Activated CD8-positive, alpha-beta memory T cell treated with anti-CD3 and anti-CD28 coated beads for 48 hours (primary cell): Measurements from ENCODE around the gene MAP3K20.
"Not testable (repeated sequence)": the region's sequence is repeated elsewhere in the genome, so short reads cannot be mapped to it uniquely, and the experiment has no call there.

Experiments used
- DNase-seq, 3 experiments: peaks; one replicate each; pipeline ENCODE4 v3.0.0-alpha.2; 2020; ENCODE audit warnings: low read depth in 2 of 3, low spot score in 2 of 3

Gene MAP3K20

DNA sequence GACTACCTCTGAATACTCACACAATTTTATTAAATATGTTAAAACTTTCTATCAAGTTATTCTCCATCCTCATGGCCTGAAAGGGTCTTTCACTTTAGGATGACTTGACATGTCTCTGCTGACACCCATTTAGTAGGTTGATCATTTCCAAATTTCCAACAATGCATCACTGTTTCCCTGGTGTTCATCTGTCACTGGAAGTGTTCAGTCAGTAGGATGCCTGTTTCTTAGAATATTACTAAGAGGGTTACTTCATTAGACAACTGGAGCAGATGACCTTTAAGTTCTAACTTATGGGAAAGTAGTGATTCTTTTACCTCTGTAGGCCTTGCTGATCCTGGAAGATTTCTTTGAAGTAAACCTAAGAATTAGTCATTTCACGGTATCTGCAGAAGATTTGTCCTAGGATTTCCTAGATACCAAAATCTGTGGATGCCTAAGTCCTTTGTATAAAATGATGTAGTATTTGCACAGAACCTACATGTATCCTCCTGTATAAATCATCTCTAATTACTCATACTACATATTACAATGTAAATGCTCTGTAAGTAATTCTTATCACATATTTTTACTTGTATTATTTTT is 77.7 kb downstream of the MAP3K20 start:
- DNase-seq: no peak

DNA sequence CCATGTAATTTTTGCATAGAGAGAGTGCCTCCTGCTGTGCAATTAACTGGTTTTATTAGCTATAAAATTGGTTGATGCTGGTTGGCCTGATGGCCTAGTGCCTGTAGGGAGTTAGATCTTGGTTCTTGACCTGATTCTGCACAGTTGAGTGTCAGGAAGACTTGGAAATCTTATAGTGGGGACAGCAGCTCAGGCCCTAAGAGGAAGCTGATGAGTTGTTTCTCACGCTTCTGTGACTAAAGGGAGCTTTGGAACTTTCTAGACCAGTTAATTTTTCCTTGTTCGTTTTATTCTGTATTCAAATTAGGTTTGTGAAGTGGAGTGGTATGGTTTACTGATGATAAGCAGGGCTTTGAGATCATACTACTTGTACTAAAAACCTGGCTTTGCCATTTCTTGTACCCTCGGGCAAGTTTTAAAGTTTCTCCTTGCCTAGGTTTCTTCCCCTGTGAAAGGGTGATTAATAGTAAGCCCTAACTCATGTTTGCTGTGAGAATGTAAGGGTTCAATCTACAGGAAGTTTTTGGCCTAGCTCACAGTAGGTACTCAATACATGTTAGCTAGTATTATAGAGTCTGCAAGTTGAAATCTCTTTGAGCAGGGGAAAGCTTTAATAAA is 82.1 kb downstream of the MAP3K20 start:
- DNase-seq: no peak

DNA sequence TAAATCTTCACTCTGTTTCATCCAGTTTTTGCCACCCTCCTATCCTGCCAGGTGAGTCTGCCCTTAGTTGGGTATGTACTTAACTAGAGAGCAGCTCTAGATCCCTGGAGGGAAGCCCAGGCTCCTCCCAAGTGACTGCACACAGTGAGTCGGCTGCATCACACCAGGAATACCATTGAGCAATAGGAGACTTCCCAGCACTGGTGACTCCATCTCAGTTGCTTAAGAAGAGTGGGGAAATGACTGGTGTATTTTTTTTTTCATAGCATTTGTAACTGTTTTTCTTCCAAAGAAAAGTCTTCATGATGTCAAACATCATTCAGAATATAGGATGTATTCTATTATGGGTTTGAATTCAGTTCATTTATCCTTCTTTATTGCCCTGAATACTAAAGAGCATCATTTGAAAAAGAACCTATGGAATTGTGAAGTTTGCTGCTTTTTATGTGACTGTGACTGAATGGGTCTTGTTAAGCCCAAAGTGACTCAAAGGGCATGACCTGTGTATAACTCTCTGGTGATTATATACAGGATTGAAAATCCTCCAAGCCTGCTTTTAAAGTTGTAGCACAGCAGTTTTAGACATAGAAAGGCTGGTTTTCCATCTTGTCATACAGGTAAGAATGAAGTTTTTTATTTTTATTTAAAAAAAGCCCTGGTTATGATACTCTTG is 84.3 kb downstream of the MAP3K20 start:
- no peak for DNase-seq

GRCh38 chr2:173160618-173161017 is 85.0 kb downstream of the MAP3K20 start:
- no peak for DNase-seq

GRCh38 chr2:173161040-173161439 is 85.4 kb downstream of the MAP3K20 start:
- no peak for DNase-seq

DNA sequence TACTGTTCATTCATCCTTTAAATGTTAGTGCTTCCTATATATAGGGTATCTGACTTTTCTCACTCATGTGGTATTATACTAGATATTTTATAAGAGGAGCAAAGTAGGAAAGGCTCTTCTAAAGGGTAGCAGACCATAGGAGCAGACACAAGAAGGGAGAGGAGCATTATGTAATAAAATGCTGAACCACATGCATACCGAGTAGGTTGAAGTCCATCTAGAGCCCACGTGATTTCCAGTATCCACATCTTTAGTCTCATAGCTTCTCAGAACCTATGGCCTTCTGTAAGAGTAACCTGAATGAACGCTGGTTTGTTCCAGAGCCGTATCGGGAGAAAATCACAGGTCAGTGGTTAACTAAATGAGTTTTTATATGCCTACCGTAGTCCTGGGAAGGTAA is 85.9 kb downstream of the MAP3K20 start:
- no peak for DNase-seq

- DNase-seq: not testable (repeated sequence)
These were observed 87.7 kb downstream of the MAP3K20 start for GRCh38 chr2:173163357-173163756.

- no peak for DNase-seq
These were observed 88.8 kb downstream of the MAP3K20 start for GRCh38 chr2:173164396-173164795.

- no peak for DNase-seq
These were observed 90.0 kb downstream of the MAP3K20 start for GRCh38 chr2:173165443-173166238.

- DNase-seq: no peak
These were observed 95.7 kb downstream of the MAP3K20 start for GRCh38 chr2:173171321-173171720.

DNA sequence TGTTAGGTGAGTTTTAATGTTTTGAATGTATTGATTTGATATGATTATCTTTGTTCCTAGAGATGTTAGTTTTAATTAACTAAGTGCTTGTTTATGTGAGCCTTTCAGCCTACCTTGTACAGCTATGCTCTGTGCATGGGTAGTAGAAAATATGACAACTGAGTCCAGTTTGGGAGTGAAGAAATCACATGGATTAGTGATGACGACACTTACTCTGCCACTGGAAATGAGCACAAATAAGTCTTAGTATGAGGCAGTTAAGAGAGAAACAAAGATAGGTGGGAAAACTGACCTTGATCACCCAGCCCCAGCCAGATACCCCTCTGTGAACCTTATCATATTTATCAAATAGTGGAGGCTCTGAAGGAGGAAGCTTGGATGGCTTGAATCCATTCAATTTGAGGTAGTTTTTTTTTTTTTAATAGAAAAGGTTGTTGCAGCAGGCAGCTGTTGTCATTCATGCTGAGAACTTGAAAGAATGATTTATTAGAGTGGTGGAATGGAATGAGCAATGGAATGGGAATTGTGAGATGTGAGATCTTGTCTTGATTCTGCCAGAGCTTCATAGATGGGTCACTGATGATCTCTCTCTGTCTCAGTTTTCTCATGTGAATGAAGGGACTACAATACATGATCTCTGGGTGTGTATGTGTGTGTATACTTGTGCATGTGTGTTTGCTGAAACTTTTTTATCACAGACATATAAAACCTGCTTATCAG is 96.4 kb downstream of the MAP3K20 start:
- no peak for DNase-seq

GRCh38 chr2:173174339-173174738 is 98.7 kb downstream of the MAP3K20 start:
- not testable (repeated sequence) for DNase-seq

DNA sequence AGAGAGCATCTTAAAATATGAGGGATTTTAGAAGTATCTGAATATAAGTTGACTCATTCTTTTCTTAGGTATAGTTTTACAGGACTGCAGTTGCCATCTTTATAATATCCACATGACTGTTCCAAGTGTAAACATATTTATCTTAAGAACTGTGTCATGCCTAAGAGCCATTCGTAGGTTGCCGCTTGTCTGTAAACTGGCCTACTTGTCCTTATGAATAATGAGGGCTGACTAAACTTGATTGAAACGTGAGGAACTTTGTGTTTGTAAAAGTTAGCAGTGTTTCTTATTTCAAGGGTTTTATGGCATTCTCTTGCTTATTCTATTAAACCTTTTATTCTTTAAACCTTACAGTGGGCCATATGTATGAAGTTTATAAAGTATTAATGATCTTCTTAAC is 99.6 kb downstream of the MAP3K20 start:
- DNase-seq: no peak

GRCh38 chr2:173181982-173182381 is 106.3 kb downstream of the MAP3K20 start:
- DNase-seq: no peak

GRCh38 chr2:173184031-173185004 is 108.7 kb downstream of the MAP3K20 start:
- DNase-seq: no peak

DNA sequence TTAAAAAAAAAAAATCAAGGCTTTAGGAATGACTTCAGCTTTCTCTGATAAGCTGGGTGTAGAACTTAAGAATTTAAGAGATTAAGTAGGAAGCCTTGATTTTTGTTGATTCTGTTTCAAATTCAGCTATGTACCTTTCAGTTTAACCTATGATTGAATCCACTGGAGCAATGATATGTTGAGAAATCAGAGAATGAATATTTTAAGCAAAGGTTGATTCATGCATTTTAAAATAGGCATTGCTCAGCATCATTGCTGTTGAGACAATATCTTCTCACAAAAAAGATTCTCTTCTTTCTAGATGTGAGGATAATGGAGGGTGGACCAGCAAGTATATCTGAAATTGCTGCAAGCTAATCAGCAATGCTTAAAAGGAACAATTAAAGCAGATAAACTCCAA is 109.8 kb downstream of the MAP3K20 start:
- no peak for DNase-seq

DNA sequence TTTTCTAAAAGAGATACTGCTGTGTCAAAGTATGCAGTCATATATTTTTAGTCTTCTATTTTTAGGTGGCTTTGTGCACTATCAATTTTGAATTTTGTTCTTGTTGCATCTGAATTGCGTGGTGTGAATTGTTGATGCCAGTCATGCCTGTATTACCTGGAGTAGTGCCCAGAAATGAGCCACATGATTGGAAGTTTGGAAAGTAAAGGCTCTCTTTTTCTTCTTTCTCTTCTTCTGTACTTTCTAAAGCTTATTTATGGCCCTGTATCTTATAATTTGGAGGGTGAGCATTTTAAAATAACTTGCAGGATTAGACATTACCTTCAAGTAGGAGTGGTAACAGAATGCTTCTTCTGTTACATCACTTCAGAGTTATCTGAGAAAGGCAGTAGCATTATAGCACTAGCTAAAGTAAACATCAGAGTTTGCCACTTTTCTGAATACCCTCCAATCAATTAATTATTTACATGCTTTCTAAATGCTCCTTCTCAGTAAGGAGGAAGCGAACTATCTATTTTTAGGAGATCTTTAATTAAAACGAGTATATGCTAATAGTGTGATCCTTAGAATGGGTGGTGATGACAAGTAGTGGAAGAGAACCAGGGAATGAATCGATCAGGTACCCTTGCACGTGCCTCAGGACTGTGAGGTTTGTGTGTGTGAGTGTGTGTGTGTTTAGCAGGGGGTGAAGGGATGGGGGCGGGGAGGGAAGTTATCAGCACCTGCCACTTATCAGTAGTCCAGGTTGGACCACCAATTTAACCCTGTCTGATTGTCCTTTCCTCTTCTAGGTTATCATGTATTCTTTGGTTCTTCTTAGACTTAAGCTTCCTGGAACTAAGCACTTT is 112.5 kb downstream of the MAP3K20 start:
- DNase-seq: no peak

- no peak for DNase-seq
These were observed 116.0 kb downstream of the MAP3K20 start for GRCh38 chr2:173191601-173192000.

GRCh38 chr2:173192071-173192470 is 116.4 kb downstream of the MAP3K20 start:
- DNase-seq: no peak
